ENCODE results near the gene SIRT5. TPM values are rescaled to one million over a fixed set of nuclear protein-coding genes. Genes with fewer than 3 reads are reported as not detected.

The SIRT5 gene
- total and polyA plus RNA-seq, 2 experiments from 2014 or later = 4.8 to 6.1 TPM

GRCh38 chr6:13572951-13573654, 1.3 kb upstream of the SIRT5 start:
- WGBS, 2 experiments (ENCODE audit: low coverage in 1 of 2, low lambda C conversion rate in 2 of 2, missing lambda C conversion rate in 2 of 2) = 78 to 81% methylated on average over 16 of the region's 16 CpGs
- Histone ChIP-seq H3K9me2 (ENCODE audit: insufficient read depth) (no peaks in the 10 kb centered on the region), H3K36me3 (ENCODE audit: low read depth) (no peaks in the 10 kb centered on the region), H4K20me1 (ENCODE audit: insufficient read depth) (no peaks in the 10 kb centered on the region), H3F3A (ENCODE audit: insufficient read depth) (0 out of 2 replicates have a peak, but pooled peaks cover 5% of the 10 kb centered on the region), H2AFZ (peak overlapping the region; percentile 85), H3K27me3 (replicated peaks; ENCODE audit: insufficient read depth) (peaks cover 6% of the 10 kb centered on the region; the same call in 1 of the 2 replicates), H3K4me3 (peak overlapping the region; percentile 88), H3K27ac (no peak overlapping the region), H3K9me3 (ENCODE audit: low read depth) (no peaks in the 10 kb centered on the region), H3K4me2 (ENCODE audit: unreplicated experiment) (peak overlapping the region; percentile 82), H3K4me1 (ENCODE audit: insufficient read depth) (peaks cover 6% of the 10 kb centered on the region), H3K9ac (peak overlapping the region; percentile 85), H3K79me2 (ENCODE audit: insufficient read depth) (peaks cover 5% of the 10 kb centered on the region)
- TF ChIP-seq EZH2phosphoT487 (IDR thresholded peaks at IDR 0.05; ENCODE audit: insufficient read depth, low read depth) (no peak), EZH2 (IDR thresholded peaks at IDR 0.05; ENCODE audit: insufficient read depth, poor library complexity, severe bottlenecking) (no peak)
- in situ Hi-C loops (cut with MboI) = no loop called here
- DNase-seq = no peak

GRCh38 chr6:13573669-13574110, 711 bp upstream of the SIRT5 start:
- Histone ChIP-seq H3K36me3 (ENCODE audit: low read depth) (no peaks in the 10 kb centered on the region), H2AFZ (peak overlapping the region; percentile 85), H3K9me3 (ENCODE audit: low read depth) (no peaks in the 10 kb centered on the region), H3K9me2 (ENCODE audit: insufficient read depth) (no peaks in the 10 kb centered on the region), H3K9ac (peak overlapping the region; percentile 85), H3K79me2 (ENCODE audit: insufficient read depth) (peaks cover 5% of the 10 kb centered on the region), H4K20me1 (ENCODE audit: insufficient read depth) (no peaks in the 10 kb centered on the region), H3K4me2 (ENCODE audit: unreplicated experiment) (peak overlapping the region; percentile 82), H3K27ac (peak overlapping the region; percentile 72), H3K4me3 (peak overlapping the region; percentile 88), H3K4me1 (ENCODE audit: insufficient read depth) (peaks cover 6% of the 10 kb centered on the region), H3F3A (ENCODE audit: insufficient read depth) (0 out of 2 replicates have a peak, but pooled peaks cover 5% of the 10 kb centered on the region), H3K27me3 (replicated peaks; ENCODE audit: insufficient read depth) (peaks cover 6% of the 10 kb centered on the region; the same call in 1 of the 2 replicates)
- DNase-seq = peak; percentile 81
- WGBS, 2 experiments (ENCODE audit: low coverage in 1 of 2, low lambda C conversion rate in 2 of 2, missing lambda C conversion rate in 2 of 2) = 6 to 8% methylated on average over 14 of the region's 14 CpGs
- in situ Hi-C loops (cut with MboI) = no loop called here
- TF ChIP-seq EZH2 (IDR thresholded peaks at IDR 0.05; ENCODE audit: insufficient read depth, poor library complexity, severe bottlenecking) = no peak
- no peak for TF ChIP-seq EZH2phosphoT487 (IDR thresholded peaks at IDR 0.05; ENCODE audit: insufficient read depth, low read depth)

DNA sequence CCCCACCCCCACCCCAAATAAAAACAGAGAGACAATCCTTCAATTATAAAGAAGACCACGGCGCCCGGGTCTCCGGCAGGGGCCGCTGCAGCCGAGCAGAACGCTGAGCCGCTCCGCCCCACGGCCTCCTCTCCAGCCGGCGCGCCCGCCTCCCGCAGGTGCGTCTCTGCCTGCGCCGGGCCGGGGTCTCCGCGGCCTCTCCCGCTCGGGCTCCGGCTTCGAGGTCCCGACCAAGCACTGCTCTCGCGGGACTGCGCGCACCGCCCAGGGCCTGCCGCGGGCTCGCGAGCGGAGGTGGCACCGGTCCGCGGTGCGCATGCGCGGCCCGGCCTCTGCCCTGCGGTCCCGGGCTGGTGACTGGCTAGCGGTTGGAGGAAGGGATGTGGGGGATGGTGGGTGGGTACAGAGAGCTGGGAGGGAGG, 241 bp upstream of the SIRT5 start:
- Histone ChIP-seq H3K4me3 (peak overlapping the region; percentile 88), H3K9ac (peak overlapping the region; percentile 85), H3K27me3 (replicated peaks; ENCODE audit: insufficient read depth) (peaks cover 3% of the 10 kb centered on the region; the same call in 1 of the 2 replicates), H3F3A (ENCODE audit: insufficient read depth) (0 out of 2 replicates have a peak, but pooled peaks cover 5% of the 10 kb centered on the region), H3K9me2 (ENCODE audit: insufficient read depth) (no peaks in the 10 kb centered on the region), H3K27ac (peak overlapping the region; percentile 72), H2AFZ (peak overlapping the region; percentile 85), H3K9me3 (ENCODE audit: low read depth) (no peaks in the 10 kb centered on the region), H3K4me1 (ENCODE audit: insufficient read depth) (peaks cover 6% of the 10 kb centered on the region), H3K4me2 (ENCODE audit: unreplicated experiment) (peak overlapping the region; percentile 82), H3K36me3 (ENCODE audit: low read depth) (no peaks in the 10 kb centered on the region), H3K79me2 (ENCODE audit: insufficient read depth) (peaks cover 5% of the 10 kb centered on the region), H4K20me1 (ENCODE audit: insufficient read depth) (no peaks in the 10 kb centered on the region)
- 0% methylated on average over 40 to 42 of the region's 46 CpGs for WGBS, 2 experiments (ENCODE audit: low coverage in 1 of 2, low lambda C conversion rate in 2 of 2, missing lambda C conversion rate in 2 of 2)
- TF ChIP-seq EZH2 (IDR thresholded peaks at IDR 0.05; ENCODE audit: insufficient read depth, poor library complexity, severe bottlenecking) (no peak), EZH2phosphoT487 (IDR thresholded peaks at IDR 0.05; ENCODE audit: insufficient read depth, low read depth) (no peak)
- peak; percentile 94 for DNase-seq
- in situ Hi-C loops (cut with MboI) = no loop called here

- peak overlapping the region; percentile 82 for H3K4me2 ChIP-seq (ENCODE audit: unreplicated experiment)
- 0 out of 2 replicates have a peak, but pooled peaks cover 5% of the 10 kb centered on the region for H3F3A ChIP-seq (ENCODE audit: insufficient read depth)
- in situ Hi-C loops (cut with MboI) = no loop called here
- no peaks in the 10 kb centered on the region for H4K20me1 ChIP-seq (ENCODE audit: insufficient read depth)
- no peak for TF ChIP-seq EZH2phosphoT487 (IDR thresholded peaks at IDR 0.05; ENCODE audit: insufficient read depth, low read depth)
- no peak for TF ChIP-seq EZH2 (IDR thresholded peaks at IDR 0.05; ENCODE audit: insufficient read depth, poor library complexity, severe bottlenecking)
- H3K79me2 ChIP-seq (ENCODE audit: insufficient read depth) = peaks cover 5% of the 10 kb centered on the region
- no peak for DNase-seq
- peak overlapping the region; percentile 85 for H3K9ac ChIP-seq
- H3K9me3 ChIP-seq (ENCODE audit: low read depth) = no peaks in the 10 kb centered on the region
- no peaks in the 10 kb centered on the region for H3K9me2 ChIP-seq (ENCODE audit: insufficient read depth)
- H2AFZ ChIP-seq = peak overlapping the region; percentile 85
- peaks cover 6% of the 10 kb centered on the region for H3K4me1 ChIP-seq (ENCODE audit: insufficient read depth)
- H3K4me3 ChIP-seq = peak overlapping the region; percentile 88
- peak overlapping the region; percentile 72 for H3K27ac ChIP-seq
- no peaks in the 10 kb centered on the region for H3K27me3 ChIP-seq (replicated peaks; ENCODE audit: insufficient read depth)
- H3K36me3 ChIP-seq (ENCODE audit: low read depth) = no peaks in the 10 kb centered on the region
- WGBS, 2 experiments (ENCODE audit: low coverage in 1 of 2, low lambda C conversion rate in 2 of 2, missing lambda C conversion rate in 2 of 2) = 18 to 19% methylated on average over 3 of the region's 3 CpGs
Measured at GRCh38 chr6:13575377-13575775, 975 bp downstream of the SIRT5 start.

Measured in GM23248 (cell line).